Astrocyte (in vitro differentiated cells and primary cell): ENCODE measurements around the gene PRKCA.

Source experiments
- EZH2 ChIP-seq: IDR thresholded peaks from 2 replicates; pipeline ENCODE4 v1.6.1; 2012; ENCODE audit warnings: mild to moderate bottlenecking, low read length, inconsistent platforms; ENCODE audit not compliant: insufficient read depth
- TF ChIP-seq, protein P1 (sequence below): IDR thresholded peaks from 2 replicates; pipeline ENCODE4 v1.5.1; 2011; ENCODE audit warnings: low read depth, mild to moderate bottlenecking, inconsistent platforms, low read length, moderate library complexity; ENCODE audit not compliant: insufficient read depth

DNA sequence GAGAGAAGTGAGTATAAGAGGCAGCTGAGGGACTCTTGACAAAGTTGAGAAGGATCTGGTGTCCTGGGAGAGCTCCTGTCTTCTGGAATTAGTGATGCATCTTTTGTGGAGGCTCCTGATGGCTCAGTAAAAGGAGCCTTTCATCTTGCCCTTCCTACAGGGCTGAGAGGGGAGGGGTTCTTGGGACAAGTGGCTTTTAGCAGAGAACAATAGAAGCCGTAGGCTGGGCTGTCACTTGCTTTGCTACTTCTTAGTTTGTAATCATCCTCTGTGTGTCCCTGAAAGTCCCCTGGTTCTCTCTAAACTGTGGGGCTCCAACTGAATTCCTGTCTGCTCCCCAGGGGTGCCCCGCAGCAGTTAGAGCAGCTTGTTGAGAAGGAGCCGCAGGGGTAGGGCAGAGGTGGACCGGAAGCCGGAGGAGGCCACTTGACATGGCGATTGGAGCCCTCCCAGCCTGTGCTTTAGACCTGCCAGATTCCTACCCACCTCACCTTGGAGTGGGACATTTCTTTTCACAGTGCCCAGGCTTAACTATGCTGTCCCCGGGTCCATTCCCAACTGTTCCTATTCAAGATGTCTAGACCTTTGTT, 85.1 kb downstream of the PRKCA start:
- TF ChIP-seq, protein P1, sequence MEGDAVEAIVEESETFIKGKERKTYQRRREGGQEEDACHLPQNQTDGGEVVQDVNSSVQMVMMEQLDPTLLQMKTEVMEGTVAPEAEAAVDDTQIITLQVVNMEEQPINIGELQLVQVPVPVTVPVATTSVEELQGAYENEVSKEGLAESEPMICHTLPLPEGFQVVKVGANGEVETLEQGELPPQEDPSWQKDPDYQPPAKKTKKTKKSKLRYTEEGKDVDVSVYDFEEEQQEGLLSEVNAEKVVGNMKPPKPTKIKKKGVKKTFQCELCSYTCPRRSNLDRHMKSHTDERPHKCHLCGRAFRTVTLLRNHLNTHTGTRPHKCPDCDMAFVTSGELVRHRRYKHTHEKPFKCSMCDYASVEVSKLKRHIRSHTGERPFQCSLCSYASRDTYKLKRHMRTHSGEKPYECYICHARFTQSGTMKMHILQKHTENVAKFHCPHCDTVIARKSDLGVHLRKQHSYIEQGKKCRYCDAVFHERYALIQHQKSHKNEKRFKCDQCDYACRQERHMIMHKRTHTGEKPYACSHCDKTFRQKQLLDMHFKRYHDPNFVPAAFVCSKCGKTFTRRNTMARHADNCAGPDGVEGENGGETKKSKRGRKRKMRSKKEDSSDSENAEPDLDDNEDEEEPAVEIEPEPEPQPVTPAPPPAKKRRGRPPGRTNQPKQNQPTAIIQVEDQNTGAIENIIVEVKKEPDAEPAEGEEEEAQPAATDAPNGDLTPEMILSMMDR, result no peak
- TF ChIP-seq EZH2, result no peak
